Esophagus squamous epithelium (tissue), 4 donors: ENCODE results near the gene GGNBP2.

ENCODE experiments used
- CTCF ChIP-seq, 6 experiments: fragments of 450-650 bp in 4 of 6; fragments of 200-600 bp in 2 of 6; sonication (generic) in 2 of 6; IDR thresholded peaks; one replicate each; pipeline ENCODE4 v1.5.1; 2016 to 2019; ENCODE audit warnings: antibody characterized with exemption in 6 of 6, mild to moderate bottlenecking in 4 of 6, moderate library complexity in 4 of 6
- POLR2A ChIP-seq, 4 donors: fragments of 450-650 bp; IDR thresholded peaks; one replicate each; pipeline ENCODE4 v1.6.1; 2017; ENCODE audit warnings: antibody characterized with exemption in 4 of 4, mild to moderate bottlenecking in 4 of 4, moderate library complexity in 3 of 4

DNA sequence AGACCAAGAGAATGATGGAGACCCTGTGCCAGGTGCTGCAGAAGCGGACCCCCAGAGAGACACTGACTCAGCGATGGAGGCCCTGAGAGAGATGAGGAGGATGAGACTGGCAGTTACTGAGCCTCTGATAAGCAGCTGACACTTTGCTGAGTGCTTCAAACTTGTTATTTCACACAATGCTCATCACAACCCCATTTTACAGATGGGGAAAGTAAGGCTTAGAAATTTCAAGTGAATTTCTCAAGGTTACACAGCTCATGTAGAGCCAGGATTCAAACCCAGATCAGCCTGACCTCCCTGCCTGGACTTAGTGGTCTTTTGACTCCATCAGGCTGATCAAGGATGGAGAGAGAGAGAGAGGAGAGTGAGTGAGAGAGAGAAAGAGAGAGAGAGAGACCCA lies 83.9 kb downstream of the GGNBP2 start:
- TF ChIP-seq POLR2A (IDR thresholded peaks at IDR 0.05) (no peak), CTCF (IDR thresholded peaks at IDR 0.05) (no peak)
